H54 (cell line): ENCODE results near the gene GPX4.

Experiments
- DNase-seq: peaks from one replicate; pipeline ENCODE4 v3.0.0; 2011; ENCODE audit warnings: low spot score, mixed read lengths; ENCODE audit not compliant: insufficient read length
- FAIRE-seq: peaks from 3 replicates; lab custom pipeline; 2011; peaks lifted over from hg19 to GRCh38; lab: Jason Lieb, UNC
- POLR2A ChIP-seq: IDR thresholded peaks from 2 replicates; pipeline ENCODE4 v1.6.1; 2011; ENCODE audit warnings: low read depth, mild to moderate bottlenecking, low read length

GPX4 gene

DNA sequence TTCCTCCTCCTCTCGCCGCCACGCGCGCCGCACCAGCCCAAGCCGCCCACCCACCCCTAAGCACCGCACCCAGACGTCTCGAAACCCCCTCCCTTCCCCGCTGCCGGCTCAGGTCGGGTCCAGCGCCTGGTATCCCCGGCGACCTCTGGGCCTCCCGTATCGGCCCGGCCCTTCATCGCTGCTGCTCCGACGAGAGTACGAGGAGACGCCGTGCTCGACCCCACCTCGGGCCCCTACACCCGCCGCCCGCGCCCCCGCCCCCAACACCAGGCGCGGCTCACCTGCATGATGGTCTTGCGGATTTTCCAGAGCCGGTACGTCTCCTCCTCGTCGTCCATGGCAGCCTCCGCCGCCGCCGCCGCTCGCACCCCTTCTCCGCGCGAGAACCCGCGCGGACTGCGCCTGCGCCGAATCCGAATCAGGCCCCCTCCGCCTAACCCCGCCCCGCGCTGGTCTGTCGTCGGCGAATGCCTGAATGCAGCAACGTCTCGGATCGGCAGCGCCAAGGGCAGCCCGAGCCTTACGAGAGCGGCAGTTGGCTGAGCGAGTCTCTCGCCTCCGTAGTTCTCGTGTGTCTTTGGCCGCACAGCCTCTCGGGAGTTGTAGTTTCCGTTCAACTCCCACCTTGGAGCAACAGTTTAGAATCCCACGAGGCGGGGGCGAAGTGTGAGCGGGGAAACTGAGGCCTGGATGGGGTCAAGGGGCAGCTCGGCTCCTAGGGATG is 8.7 kb upstream of the GPX4 start, which contains the start of gene POLR2E:
TSS of gene POLR2E (minus strand) at position 398 of the 724 bp plus-strand sequence. CDS start at position 338, 60 bp downstream.
- peak; percentile 81 for TF ChIP-seq POLR2A
- DNase-seq (peak; percentile 93), FAIRE-seq (peak; percentile 87)

DNA sequence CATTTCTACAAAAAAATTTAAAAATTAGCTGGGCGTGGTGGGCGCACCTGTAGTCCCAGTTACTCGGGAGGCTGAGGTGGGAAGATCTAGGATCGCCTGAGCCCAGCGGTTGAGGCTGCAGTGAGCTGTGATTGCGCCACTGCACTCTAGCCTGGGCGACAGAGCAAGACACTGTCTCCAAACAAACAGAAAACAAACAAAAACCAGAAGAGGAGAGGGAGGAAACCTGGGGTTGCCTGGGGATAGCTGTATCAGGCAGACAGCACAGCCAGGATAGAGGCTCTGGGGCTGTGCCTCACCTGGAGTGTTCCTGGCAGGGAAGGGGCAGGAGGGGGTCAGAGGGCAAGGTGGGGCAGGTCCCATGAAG is 6.0 kb upstream of the GPX4 start:
- FAIRE-seq = no peak
- no peak for DNase-seq
- no peak for TF ChIP-seq POLR2A

DNA sequence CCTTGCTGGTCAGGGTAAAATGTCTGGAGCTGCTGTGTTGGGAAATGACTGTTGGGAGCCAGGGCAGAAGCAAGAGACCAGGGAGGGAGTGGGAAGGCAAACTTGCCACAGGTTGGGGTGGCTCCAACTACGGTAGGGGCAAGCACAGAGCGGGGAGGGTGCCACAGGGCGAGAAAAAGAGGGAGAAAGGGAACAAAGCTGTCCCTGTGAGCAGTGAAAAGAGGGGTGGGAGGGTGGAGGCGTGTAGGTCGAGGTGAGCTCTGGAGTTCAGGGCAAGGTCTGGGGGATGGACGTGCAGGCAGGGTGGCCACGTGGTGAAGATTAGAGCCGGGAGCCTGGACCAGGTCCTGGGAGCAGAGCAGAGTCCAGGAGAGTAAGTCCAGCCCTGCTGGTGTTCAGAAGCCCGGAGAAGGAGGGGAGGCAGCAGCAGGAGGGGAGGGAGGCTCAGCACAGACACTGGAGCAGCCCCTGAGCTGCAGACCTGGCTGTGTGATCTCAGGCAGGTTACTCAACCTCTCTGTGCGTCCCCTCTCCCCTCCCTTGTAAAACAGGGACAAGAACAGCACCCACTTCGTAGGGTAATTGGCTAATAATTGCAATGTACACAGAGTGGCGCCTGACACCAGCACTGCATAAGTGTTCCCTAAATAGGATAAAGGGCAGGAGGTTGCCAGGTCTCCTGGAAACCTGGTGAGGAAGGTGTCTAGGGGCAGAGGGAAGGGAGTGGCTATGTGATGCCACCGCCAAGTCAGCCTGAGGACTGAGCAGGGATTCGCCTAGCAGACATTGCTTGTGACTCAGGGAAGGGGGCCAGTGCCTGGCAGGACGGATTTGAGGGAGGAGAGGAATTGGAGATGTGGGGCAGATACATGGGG is 5.4 kb upstream of the GPX4 start:
- no peak for TF ChIP-seq POLR2A
- no peak for DNase-seq
- FAIRE-seq = no peak

DNA sequence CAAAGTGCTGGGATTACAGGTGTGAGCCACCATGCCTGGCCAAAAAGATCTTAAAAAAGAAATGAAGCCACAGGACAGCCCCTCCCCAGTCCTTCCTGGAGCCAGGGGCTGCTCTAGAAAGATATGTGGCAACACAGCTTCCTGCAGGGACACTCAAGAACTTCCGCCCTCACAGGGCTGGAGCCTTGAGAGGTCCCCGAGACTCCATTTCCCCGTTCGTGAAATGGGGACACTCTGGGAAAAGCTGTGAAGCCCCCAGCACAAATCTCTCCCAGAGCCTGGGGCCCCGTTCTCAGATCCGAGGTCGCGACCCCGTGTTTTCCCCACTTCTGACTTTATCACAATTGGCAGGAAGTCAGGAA is 2.5 kb upstream of the GPX4 start:
- no peak for TF ChIP-seq POLR2A
- DNase-seq = no peak
- FAIRE-seq = no peak

DNA sequence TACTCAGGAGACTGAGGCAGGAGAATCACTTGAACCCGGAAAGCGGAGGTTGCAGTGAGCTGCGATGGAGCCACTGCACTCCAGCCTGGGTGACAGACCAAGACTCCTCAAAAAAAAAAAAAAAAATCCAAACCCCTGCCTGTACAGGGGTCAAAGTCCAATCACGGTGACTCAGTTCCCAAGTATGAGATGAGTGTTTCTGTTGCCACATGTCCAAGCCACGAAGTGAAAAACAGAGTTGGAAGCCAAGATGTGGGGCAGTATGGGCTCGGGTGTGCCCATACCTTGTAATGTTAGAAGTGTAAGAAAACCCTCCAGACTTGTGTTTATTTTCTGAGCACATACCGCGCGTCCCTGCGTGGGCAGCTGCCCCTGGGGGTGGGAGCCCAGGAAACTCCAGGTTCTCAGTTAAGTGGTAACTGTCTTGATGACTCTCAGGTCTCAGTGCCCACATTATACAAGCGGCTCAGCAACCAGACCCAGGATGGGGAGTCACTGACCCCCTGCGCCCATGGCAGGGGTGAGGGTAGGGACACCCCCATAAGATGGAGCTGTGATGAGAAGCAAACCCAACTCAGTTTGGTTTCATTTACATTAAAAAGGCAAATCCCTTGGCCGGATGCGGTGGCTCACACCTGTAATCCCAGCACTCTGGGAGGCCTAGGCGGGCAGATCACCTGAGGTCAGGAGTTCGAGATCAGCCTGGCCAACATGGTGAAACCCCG is 1.2 kb upstream of the GPX4 start:
- FAIRE-seq (peak; percentile 15), DNase-seq (peak; percentile 80)
- TF ChIP-seq POLR2A = no peak

DNA sequence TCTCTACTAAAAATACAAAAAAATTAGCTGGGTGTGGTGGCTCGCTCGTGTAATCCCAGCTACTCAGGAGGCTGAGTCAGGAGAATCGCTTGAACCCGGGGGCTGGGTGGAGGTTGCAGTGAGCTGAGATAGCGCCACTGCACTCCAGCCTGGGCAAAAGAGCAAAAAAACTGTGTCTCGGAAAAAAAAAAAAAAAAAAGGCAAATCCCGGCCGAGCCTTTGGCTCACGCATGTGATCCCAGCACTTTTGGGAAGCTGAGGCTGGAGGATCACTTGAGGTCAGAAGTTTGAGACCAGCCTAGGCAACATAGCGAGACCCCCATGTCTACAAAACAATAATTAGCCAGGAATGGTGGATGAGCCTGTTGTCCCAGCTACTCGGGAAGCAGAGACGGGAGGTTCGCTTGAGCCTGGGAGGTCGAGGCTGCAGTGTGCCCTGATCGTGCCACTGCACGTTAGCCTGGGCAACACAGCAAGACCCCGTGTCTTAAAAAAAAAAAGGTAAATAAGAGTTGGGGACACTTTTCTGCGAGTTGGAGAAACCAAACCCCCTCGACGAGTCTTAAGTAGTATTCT is 574 bp upstream of the GPX4 start:
- no peak for FAIRE-seq
- no peak for TF ChIP-seq POLR2A
- no peak for DNase-seq

DNA sequence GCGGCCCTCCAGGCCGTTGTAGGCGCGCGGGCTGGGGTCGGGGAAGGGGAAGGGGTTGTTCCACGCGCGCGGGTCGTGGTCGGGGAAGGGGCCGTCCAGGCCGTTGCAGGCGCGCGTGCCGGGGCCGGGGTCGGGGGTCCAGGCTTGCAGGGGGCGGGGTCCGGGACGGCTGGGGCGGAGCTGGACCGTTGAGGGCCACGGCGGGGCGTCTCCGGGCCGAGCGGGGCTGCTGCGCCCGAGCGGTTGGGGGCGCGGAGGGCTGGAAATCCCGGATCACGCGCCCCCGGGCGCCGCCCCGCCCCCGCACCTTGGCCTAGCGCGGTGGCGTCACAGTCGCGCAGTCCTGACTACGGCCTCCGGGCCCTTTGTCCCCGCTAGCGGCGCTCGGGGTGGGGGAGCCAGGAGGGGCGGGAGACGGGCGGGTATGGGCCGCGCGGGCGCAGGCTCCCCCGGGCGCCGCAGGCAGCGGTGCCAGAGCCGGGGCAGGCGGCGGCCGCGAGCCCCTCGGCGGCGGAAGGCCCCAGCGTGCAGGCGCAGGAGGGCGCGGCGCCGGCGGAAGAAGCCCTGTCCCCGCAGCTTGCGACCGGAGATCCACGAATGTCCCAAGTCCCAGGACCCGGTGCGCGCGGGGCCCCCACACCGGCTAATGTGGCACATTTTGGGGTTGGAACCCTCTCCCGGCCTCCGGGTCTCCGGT is 665 bp downstream of the GPX4 start:
- DNase-seq (peak; percentile 71), FAIRE-seq (no peak)
- TF ChIP-seq POLR2A = 0 out of 2 replicates have a peak, but pooled peaks have one; percentile 9

DNA sequence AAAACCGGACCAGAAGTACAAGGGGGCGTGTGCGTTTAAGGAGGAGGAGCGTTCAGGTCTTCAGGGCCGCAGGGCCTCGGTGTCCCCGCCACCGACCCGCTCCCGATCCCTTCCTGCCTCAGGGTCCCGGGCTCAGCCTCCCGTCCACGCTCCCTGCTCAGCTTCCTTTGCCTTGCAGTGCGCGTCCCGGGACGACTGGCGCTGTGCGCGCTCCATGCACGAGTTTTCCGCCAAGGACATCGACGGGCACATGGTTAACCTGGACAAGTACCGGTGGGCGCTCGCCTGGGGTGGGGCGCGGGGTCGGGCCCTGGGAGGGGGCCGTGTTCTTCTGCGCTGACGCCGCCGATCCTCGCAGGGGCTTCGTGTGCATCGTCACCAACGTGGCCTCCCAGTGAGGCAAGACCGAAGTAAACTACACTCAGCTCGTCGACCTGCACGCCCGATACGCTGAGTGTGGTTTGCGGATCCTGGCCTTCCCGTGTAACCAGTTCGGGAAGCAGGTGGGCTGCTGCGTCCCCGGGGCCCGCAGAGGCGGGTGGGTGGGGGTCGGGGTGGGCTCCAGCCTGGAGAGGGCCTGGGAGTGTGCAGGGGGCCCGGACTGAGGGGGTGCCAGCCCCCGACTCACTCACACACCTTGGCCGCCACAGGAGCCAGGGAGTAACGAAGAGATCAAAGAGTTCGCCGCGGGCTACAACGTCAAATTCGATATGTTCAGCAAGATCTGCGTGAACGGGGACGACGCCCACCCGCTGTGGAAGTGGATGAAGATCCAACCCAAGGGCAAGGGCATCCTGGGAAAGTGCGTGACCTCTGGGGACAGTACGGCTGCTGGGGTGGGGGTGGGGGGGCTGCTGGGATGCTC is 1.4 kb downstream of the GPX4 start:
- no peak for DNase-seq
- no peak for FAIRE-seq

DNA sequence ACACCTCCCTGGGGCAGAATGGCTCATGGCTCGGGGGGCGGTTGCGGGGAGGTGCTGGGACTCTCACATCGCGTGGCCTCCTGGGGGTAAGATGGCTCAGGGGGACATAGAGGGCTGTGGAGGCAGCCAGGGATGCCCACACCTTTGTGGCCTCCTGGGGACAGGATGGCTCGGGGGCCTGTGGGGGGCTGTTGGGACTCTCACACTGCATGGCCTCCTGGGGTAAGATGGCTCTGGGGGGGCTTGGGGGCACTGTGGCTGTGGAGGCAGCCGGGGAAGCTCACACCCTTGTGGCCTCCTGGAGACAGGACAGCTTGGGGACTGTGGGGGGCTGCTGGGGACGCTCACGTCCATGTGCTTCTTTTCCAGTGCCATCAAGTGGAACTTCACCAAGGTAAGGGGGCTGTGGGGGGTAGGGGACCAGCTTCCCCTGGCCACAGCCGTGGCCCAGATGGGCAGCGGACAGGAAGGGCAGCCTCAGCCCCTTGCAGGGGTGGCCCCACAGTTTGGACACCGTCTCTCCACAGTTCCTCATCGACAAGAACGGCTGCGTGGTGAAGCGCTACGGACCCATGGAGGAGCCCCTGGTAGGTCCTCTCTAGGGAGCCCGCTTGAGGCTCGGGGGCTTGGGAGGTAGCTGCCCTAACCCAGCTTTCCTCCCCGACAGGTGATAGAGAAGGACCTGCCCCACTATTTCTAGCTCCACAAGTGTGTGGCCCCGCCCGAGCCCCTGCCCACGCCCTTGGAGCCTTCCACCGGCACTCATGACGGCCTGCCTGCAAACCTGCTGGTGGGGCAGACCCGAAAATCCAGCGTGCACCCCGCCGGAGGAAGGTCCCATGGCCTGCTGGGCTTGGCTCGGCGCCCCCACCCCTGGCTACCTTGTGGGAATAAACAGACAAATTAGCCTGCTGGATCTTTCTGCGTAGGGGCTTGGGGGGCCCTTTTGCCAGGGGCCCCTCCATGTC is 2.4 kb downstream of the GPX4 start:
- no peak for TF ChIP-seq POLR2A
- DNase-seq (no peak), FAIRE-seq (no peak)

More for the DNA sequence above, 1.4 kb downstream of the GPX4 start:
- TF ChIP-seq POLR2A = no peak

DNA sequence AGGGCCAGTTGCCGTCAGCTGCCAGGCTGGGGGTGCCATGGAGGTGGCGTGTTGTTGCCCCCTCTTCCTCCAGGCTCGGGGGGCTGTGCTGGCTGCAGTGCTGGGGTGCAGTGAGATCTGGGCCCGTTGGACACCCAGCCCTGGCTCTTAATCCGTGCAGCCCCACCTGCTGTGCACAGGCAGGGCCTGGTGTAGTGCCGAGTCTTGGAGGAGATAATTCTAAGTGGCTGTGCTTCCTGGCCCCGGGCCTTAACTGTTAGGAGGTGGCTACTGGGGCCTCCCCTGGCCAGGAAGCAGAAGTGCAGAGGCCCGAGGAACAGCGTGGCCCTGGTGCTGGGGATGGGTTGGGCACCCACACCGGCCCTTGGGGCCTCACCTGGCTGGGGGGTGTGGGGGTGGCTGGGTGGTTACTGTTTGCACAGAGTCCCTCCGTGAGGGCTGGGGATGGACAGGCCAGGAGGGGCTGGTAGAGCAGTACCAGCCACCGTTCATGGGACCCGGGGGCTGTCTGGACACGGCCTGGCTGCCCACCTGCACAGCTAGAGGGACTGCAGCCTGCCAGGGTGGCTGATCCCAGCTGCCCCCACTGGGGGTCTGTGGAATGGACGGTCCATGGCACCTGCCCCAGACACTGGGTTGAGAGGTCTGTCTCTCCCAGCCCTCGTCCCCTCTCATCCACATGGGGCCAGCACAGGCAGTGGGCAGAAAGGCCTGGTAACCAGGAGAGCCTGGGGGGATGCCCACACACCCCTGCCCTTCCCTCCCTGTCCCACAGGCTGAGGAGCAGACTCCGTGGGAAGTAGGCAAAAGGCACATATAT is 3.3 kb downstream of the GPX4 start:
- TF ChIP-seq POLR2A = no peak
- FAIRE-seq (no peak), DNase-seq (peak; percentile 72)
